Measurements from ENCODE around the gene OXCT1.
"Not testable (repeated sequence)": the region's sequence is repeated elsewhere in the genome, so short reads cannot be mapped to it uniquely, and the experiment has no call there.

The OXCT1 gene

GRCh38 chr5:41738710-41739354, 131.4 kb downstream of the OXCT1 start:
- no peaks in the 10 kb centered on the region for H3K4me1 ChIP-seq (ENCODE audit: control insufficient read depth in 1 of 2, insufficient read depth in 2 of 2, low read length in 2 of 2)
- H3K27ac ChIP-seq (ENCODE audit: low read depth, low read length): no peak overlapping the region
- peaks cover 0 to 13% of the 10 kb centered on the region in 2 donors for H3K36me3 ChIP-seq (ENCODE audit: control insufficient read depth in 1 of 2, insufficient read depth in 2 of 2, low read length in 2 of 2)
- no peak overlapping the region for H3K9ac ChIP-seq (ENCODE audit: low read depth in 1 of 2, low read length in 2 of 2)
- no peak overlapping the region for H3K4me3 ChIP-seq (ENCODE audit: low read depth in 1 of 2, low read length in 2 of 2)
- H3K9me3 ChIP-seq (ENCODE audit: control insufficient read depth in 1 of 2, low read length in 2 of 2): no peaks in the 10 kb centered on the region
- no peaks in the 10 kb centered on the region for H3K27me3 ChIP-seq (ENCODE audit: control insufficient read depth in 1 of 2, insufficient read depth in 2 of 2, low read length in 2 of 2)

GRCh38 chr5:41736641-41737040, 133.6 kb downstream of the OXCT1 start:
- no peaks in the 10 kb centered on the region for H3K4me1 ChIP-seq (ENCODE audit: control insufficient read depth in 1 of 2, insufficient read depth in 2 of 2, low read length in 2 of 2)
- H3K36me3 ChIP-seq (ENCODE audit: control insufficient read depth in 1 of 2, insufficient read depth in 2 of 2, low read length in 2 of 2): peaks cover 0 to 13% of the 10 kb centered on the region in 2 donors
- H3K9ac ChIP-seq (ENCODE audit: low read depth in 1 of 2, low read length in 2 of 2): no peak overlapping the region
- no peaks in the 10 kb centered on the region for H3K27me3 ChIP-seq (ENCODE audit: control insufficient read depth in 1 of 2, insufficient read depth in 2 of 2, low read length in 2 of 2)
- H3K9me3 ChIP-seq (ENCODE audit: control insufficient read depth in 1 of 2, low read length in 2 of 2): no peaks in the 10 kb centered on the region
- H3K27ac ChIP-seq (ENCODE audit: low read depth, low read length): no peak overlapping the region
- no peak overlapping the region for H3K4me3 ChIP-seq (ENCODE audit: low read depth in 1 of 2, low read length in 2 of 2)

GRCh38 chr5:41735213-41735612, 135.0 kb downstream of the OXCT1 start:
- no peaks in the 10 kb centered on the region for H3K27me3 ChIP-seq (ENCODE audit: control insufficient read depth in 1 of 2, insufficient read depth in 2 of 2, low read length in 2 of 2)
- H3K27ac ChIP-seq (ENCODE audit: low read depth, low read length): no peak overlapping the region
- H3K4me1 ChIP-seq (ENCODE audit: control insufficient read depth in 1 of 2, insufficient read depth in 2 of 2, low read length in 2 of 2): no peaks in the 10 kb centered on the region
- no peak overlapping the region for H3K9ac ChIP-seq (ENCODE audit: low read depth in 1 of 2, low read length in 2 of 2)
- peaks cover 0 to 13% of the 10 kb centered on the region in 2 donors for H3K36me3 ChIP-seq (ENCODE audit: control insufficient read depth in 1 of 2, insufficient read depth in 2 of 2, low read length in 2 of 2)
- no peak overlapping the region for H3K4me3 ChIP-seq (ENCODE audit: low read depth in 1 of 2, low read length in 2 of 2)
- no peaks in the 10 kb centered on the region for H3K9me3 ChIP-seq (ENCODE audit: control insufficient read depth in 1 of 2, low read length in 2 of 2)

GRCh38 chr5:41729381-41729780, 140.8 kb downstream of the OXCT1 start:
- not testable (repeated sequence) for H3K9ac ChIP-seq (ENCODE audit: low read depth in 1 of 2, low read length in 2 of 2); H3K9me3 ChIP-seq (ENCODE audit: control insufficient read depth in 1 of 2, low read length in 2 of 2); H3K27me3 ChIP-seq (ENCODE audit: control insufficient read depth in 1 of 2, insufficient read depth in 2 of 2, low read length in 2 of 2); H3K4me1 ChIP-seq (ENCODE audit: control insufficient read depth in 1 of 2, insufficient read depth in 2 of 2, low read length in 2 of 2); H3K36me3 ChIP-seq (ENCODE audit: control insufficient read depth in 1 of 2, insufficient read depth in 2 of 2, low read length in 2 of 2); H3K27ac ChIP-seq (ENCODE audit: low read depth, low read length); H3K4me3 ChIP-seq (ENCODE audit: low read depth in 1 of 2, low read length in 2 of 2)

GRCh38 chr5:41728281-41728680, 141.9 kb downstream of the OXCT1 start:
- Histone ChIP-seq H3K9me3 (ENCODE audit: control insufficient read depth in 1 of 2, low read length in 2 of 2) (no peaks in the 10 kb centered on the region), H3K9ac (ENCODE audit: low read depth in 1 of 2, low read length in 2 of 2) (no peak overlapping the region), H3K4me1 (ENCODE audit: control insufficient read depth in 1 of 2, insufficient read depth in 2 of 2, low read length in 2 of 2) (no peaks in the 10 kb centered on the region), H3K36me3 (ENCODE audit: control insufficient read depth in 1 of 2, insufficient read depth in 2 of 2, low read length in 2 of 2) (no peaks in the 10 kb centered on the region), H3K4me3 (ENCODE audit: low read depth in 1 of 2, low read length in 2 of 2) (no peak overlapping the region), H3K27me3 (ENCODE audit: control insufficient read depth in 1 of 2, insufficient read depth in 2 of 2, low read length in 2 of 2) (no peaks in the 10 kb centered on the region), H3K27ac (ENCODE audit: low read depth, low read length) (no peak overlapping the region)

GRCh38 chr5:41722359-41722950, 147.8 kb downstream of the OXCT1 start:
- Histone ChIP-seq H3K9ac (ENCODE audit: low read depth in 1 of 2, low read length in 2 of 2) (no peak overlapping the region), H3K27me3 (ENCODE audit: control insufficient read depth in 1 of 2, insufficient read depth in 2 of 2, low read length in 2 of 2) (no peaks in the 10 kb centered on the region), H3K4me1 (ENCODE audit: control insufficient read depth in 1 of 2, insufficient read depth in 2 of 2, low read length in 2 of 2) (no peaks in the 10 kb centered on the region), H3K4me3 (ENCODE audit: low read depth in 1 of 2, low read length in 2 of 2) (no peak overlapping the region), H3K36me3 (ENCODE audit: control insufficient read depth in 1 of 2, insufficient read depth in 2 of 2, low read length in 2 of 2) (no peaks in the 10 kb centered on the region), H3K9me3 (ENCODE audit: control insufficient read depth in 1 of 2, low read length in 2 of 2) (no peaks in the 10 kb centered on the region), H3K27ac (ENCODE audit: low read depth, low read length) (no peak overlapping the region)

GRCh38 chr5:41721516-41721915, 148.7 kb downstream of the OXCT1 start:
- Histone ChIP-seq H3K27ac (ENCODE audit: low read depth, low read length) (no peak overlapping the region), H3K9ac (ENCODE audit: low read depth in 1 of 2, low read length in 2 of 2) (no peak overlapping the region)

GRCh38 chr5:41716382-41716781, 153.8 kb downstream of the OXCT1 start:
- no peaks in the 10 kb centered on the region for H3K4me1 ChIP-seq (ENCODE audit: control insufficient read depth in 1 of 2, insufficient read depth in 2 of 2, low read length in 2 of 2)
- no peaks in the 10 kb centered on the region for H3K9me3 ChIP-seq (ENCODE audit: control insufficient read depth in 1 of 2, low read length in 2 of 2)
- no peaks in the 10 kb centered on the region for H3K36me3 ChIP-seq (ENCODE audit: control insufficient read depth in 1 of 2, insufficient read depth in 2 of 2, low read length in 2 of 2)
- H3K9ac ChIP-seq (ENCODE audit: low read depth in 1 of 2, low read length in 2 of 2): no peak overlapping the region
- H3K4me3 ChIP-seq (ENCODE audit: low read depth in 1 of 2, low read length in 2 of 2): no peak overlapping the region
- H3K27me3 ChIP-seq (ENCODE audit: control insufficient read depth in 1 of 2, insufficient read depth in 2 of 2, low read length in 2 of 2): no peaks in the 10 kb centered on the region
- H3K27ac ChIP-seq (ENCODE audit: low read depth, low read length): no peak overlapping the region

More at GRCh38 chr5:41721516-41721915, 148.7 kb downstream of the OXCT1 start:
- H3K9me3 ChIP-seq (ENCODE audit: control insufficient read depth in 1 of 2, low read length in 2 of 2): no peaks in the 10 kb centered on the region
- no peaks in the 10 kb centered on the region for H3K27me3 ChIP-seq (ENCODE audit: control insufficient read depth in 1 of 2, insufficient read depth in 2 of 2, low read length in 2 of 2)
- H3K4me1 ChIP-seq (ENCODE audit: control insufficient read depth in 1 of 2, insufficient read depth in 2 of 2, low read length in 2 of 2): no peaks in the 10 kb centered on the region
- no peaks in the 10 kb centered on the region for H3K36me3 ChIP-seq (ENCODE audit: control insufficient read depth in 1 of 2, insufficient read depth in 2 of 2, low read length in 2 of 2)
- no peak overlapping the region for H3K4me3 ChIP-seq (ENCODE audit: low read depth in 1 of 2, low read length in 2 of 2)

- not testable (repeated sequence) for H3K4me1 ChIP-seq (ENCODE audit: control insufficient read depth in 1 of 2, insufficient read depth in 2 of 2, low read length in 2 of 2); H3K27me3 ChIP-seq (ENCODE audit: control insufficient read depth in 1 of 2, insufficient read depth in 2 of 2, low read length in 2 of 2); H3K4me3 ChIP-seq (ENCODE audit: low read depth in 1 of 2, low read length in 2 of 2); H3K27ac ChIP-seq (ENCODE audit: low read depth, low read length); H3K9me3 ChIP-seq (ENCODE audit: control insufficient read depth in 1 of 2, low read length in 2 of 2); H3K36me3 ChIP-seq (ENCODE audit: control insufficient read depth in 1 of 2, insufficient read depth in 2 of 2, low read length in 2 of 2); H3K9ac ChIP-seq (ENCODE audit: low read depth in 1 of 2, low read length in 2 of 2)
These were observed 155.8 kb downstream of the OXCT1 start for GRCh38 chr5:41714446-41714845.

- no peak overlapping the region for H3K27ac ChIP-seq (ENCODE audit: low read depth, low read length)
- peaks cover 3 to 5% of the 10 kb centered on the region in 2 donors for H3K9me3 ChIP-seq (ENCODE audit: control insufficient read depth in 1 of 2, low read length in 2 of 2)
- H3K4me3 ChIP-seq (ENCODE audit: low read depth in 1 of 2, low read length in 2 of 2): no peak overlapping the region
- H3K27me3 ChIP-seq (ENCODE audit: control insufficient read depth in 1 of 2, insufficient read depth in 2 of 2, low read length in 2 of 2): no peaks in the 10 kb centered on the region
- no peaks in the 10 kb centered on the region for H3K36me3 ChIP-seq (ENCODE audit: control insufficient read depth in 1 of 2, insufficient read depth in 2 of 2, low read length in 2 of 2)
- no peaks in the 10 kb centered on the region for H3K4me1 ChIP-seq (ENCODE audit: control insufficient read depth in 1 of 2, insufficient read depth in 2 of 2, low read length in 2 of 2)
- H3K9ac ChIP-seq (ENCODE audit: low read depth in 1 of 2, low read length in 2 of 2): no peak overlapping the region
These were observed 161.7 kb downstream of the OXCT1 start for GRCh38 chr5:41708604-41708940.
